ENCODE measurements around the gene TTI1. TPM values are rescaled to one million over a fixed set of nuclear protein-coding genes. Genes with fewer than 3 reads are reported as not detected.
A peak's percentile ranks its signal among the peaks of the same experiment; 100 is the strongest.

Gene TTI1
- total RNA-seq, 1 experiment from 2014 or later: 37.4 TPM

DNA sequence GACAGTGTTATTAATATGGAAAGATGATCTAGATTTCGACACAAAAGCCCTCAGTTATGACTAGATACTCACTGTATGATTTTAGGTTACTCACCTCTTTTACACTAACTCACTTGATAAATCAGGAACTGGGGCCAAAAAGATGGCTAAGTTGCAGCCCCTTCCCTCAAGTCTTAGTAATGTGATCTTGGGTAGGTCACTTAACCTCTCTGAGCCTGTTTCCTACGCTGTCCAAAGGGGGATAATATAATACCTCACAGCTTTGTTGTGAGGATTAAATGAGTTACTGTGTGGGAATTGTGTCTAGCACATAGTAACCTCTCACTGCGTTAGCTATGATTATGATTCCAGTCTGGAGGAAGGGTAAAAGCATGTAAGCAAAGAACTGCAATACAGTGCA is 1.3 kb downstream of the TTI1 start:
- no peak overlapping the region for H4K8ac ChIP-seq (replicated peaks; ENCODE audit: insufficient read length, low read depth, low read length)
- no peak overlapping the region for H4K5ac ChIP-seq (ENCODE audit: insufficient read length, low read depth, low read length)
- no peak overlapping the region for H2BK120ac ChIP-seq (ENCODE audit: low read depth, low read length, poor library complexity, severe bottlenecking)
- peaks cover 11% of the 10 kb centered on the region for H3K23me2 ChIP-seq (ENCODE audit: insufficient read length, low read depth, low read length, poor library complexity, severe bottlenecking)
- H2BK12ac ChIP-seq (ENCODE audit: insufficient read length, low read depth, low read length): no peak overlapping the region
- no peak overlapping the region for H2AK5ac ChIP-seq (ENCODE audit: insufficient read length, low read length)
- peak overlapping the region; percentile 74 for H3K4me2 ChIP-seq (ENCODE audit: insufficient read depth, insufficient read length, low read length)
- Mint-ChIP-seq H3K9me3 (peaks cover 0 to 1% of the 10 kb centered on the region in 2 experiments; a peak in 3 of 5 replicates), H3K4me1 (peaks cover 47 to 53% of the 10 kb centered on the region in 2 experiments), H3K27me3 (ENCODE audit: low read depth) (no peaks in the 10 kb centered on the region), H3K4me3 (peak overlapping the region; percentile 96 to 97), H3K27ac (peak overlapping the region in 1 of 3 experiments; percentile 13; a peak in 1 of 7 replicates), H3K36me3 (ENCODE audit: insufficient read depth in 1 of 3, low read depth in 3 of 3) (peaks cover 16 to 29% (median 21%) of the 10 kb centered on the region in 3 experiments)
- H3K27ac ChIP-seq (ENCODE audit: insufficient read length, low read depth, low read length): no peak overlapping the region
- no peak overlapping the region for H2BK15ac ChIP-seq (ENCODE audit: low read depth, low read length)
- no peaks in the 10 kb centered on the region; the same call in 1 of the 2 replicates for H3K4me1 ChIP-seq (ENCODE audit: insufficient read depth, low read length)
- no peaks in the 10 kb centered on the region for H4K20me1 ChIP-seq (ENCODE audit: control insufficient read depth, insufficient read depth, insufficient read length)
- no peak overlapping the region for H2BK20ac ChIP-seq (ENCODE audit: low read depth, low read length, poor library complexity, severe bottlenecking)
- no peak overlapping the region for H3K56ac ChIP-seq (ENCODE audit: insufficient read length, low read depth, low read length)
- H3K9me3 ChIP-seq (ENCODE audit: control insufficient read depth, low read depth, low read length): no peaks in the 10 kb centered on the region
- H3K23ac ChIP-seq (ENCODE audit: insufficient read length, low read depth, low read length): no peak overlapping the region
- H3K79me2 ChIP-seq (ENCODE audit: insufficient read depth, low read length): peaks cover 23% of the 10 kb centered on the region; the same call in 1 of the 2 replicates
- DNase-seq: no peak
- H2AFZ ChIP-seq (ENCODE audit: low read length): no peak overlapping the region
- no peaks in the 10 kb centered on the region for H3K27me3 ChIP-seq (ENCODE audit: insufficient read depth, low read length)
- H3K79me1 ChIP-seq (ENCODE audit: insufficient read depth, low read depth, low read length, poor library complexity, severe bottlenecking): peaks cover 16% of the 10 kb centered on the region
- H3K14ac ChIP-seq (ENCODE audit: insufficient read depth, low read length): no peak overlapping the region
- no peak overlapping the region for H4K91ac ChIP-seq (ENCODE audit: insufficient read length, low read depth, low read length)
- WGBS (ENCODE audit: extremely low coverage, insufficient read length, low lambda C conversion rate): no CpG with 5 or more reads among the region's 3 CpGs
- H2BK5ac ChIP-seq (ENCODE audit: insufficient read length, low read length): no peak overlapping the region
- no peak overlapping the region for H3K9ac ChIP-seq (ENCODE audit: extremely low read depth, insufficient read length, low read length)
- TF ChIP-seq CTCF (conservative IDR thresholded peaks at IDR 0.05): no peak
- H3T11ph ChIP-seq (ENCODE audit: low read length): no peak overlapping the region
- no peak overlapping the region for H3K4ac ChIP-seq (ENCODE audit: low read depth, low read length)
- no peak overlapping the region for H3K18ac ChIP-seq (ENCODE audit: insufficient read length, low read depth, low read length)

Measured in H9 (cell line).